HG02870 (cell line): ENCODE measurements around the gene CEP63.

Experiments used
- ATAC-seq: cut with Tn5 transposase; IDR thresholded peaks from one replicate; pipeline ENCODE4 v1.9.1; 2021; ENCODE audit warnings: mild to moderate bottlenecking, moderate library complexity; ENCODE audit not compliant: unreplicated experiment

Gene CEP63

DNA sequence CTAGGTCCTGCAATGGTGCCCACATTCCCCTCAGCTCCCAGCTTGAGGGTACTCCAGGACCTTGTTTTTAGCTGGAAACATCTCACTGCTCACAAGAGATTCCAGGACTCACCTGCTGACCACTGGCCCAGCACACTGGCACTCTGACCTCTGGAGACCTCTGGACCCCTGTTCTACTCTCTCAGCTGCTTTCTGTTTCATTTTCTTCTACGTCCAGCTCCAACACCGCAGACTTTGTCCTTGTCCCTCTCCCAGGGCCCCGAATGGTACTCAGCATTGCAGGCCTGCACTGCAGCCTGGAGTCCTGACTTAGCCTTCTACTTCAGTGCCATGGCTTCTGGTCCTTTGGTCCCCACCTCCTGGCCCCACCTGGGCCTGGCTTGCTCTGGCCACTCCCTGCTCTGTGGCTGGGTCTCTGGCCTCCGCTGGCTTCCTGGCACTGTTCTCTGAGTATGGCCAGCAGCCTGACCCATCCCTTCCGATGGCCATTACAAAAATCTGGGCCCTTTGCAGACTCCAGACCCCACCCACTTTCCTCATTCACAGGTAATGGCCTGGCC, 137.0 kb downstream of the CEP63 start:
- ATAC-seq: no peak

DNA sequence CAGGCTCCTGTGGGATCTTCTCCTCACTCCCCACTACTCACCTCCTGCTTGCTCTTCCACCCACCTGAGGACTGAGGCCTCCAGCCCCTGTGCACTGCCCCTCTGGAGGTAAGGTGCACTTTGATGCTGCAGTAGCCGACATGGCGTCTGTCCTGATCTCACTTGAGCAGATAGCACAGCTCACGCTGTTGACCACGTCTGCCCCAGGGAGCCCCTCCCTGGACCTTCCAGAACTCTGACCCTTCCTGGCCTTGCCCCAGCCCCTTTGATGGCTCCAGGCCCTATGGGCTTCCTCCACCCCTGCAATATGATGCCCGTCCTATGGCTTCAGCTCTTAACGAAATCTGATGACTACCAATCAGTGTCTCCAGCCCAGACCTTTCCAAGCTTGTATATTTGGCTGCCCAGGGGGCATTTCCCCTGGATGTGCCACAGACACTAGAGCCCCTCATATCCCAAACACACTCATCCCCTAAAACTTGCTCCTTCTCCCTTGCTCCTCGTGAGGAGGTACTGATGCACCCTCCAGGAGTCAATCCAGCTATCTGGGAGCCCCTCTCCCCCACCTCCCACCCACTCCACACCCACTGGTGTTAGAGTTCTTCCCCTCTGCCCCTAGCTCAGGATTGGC, 137.9 kb downstream of the CEP63 start:
- ATAC-seq: no peak
